GM11168 (cell line): Measurements from ENCODE around the gene MOGAT2.
"Not testable (repeated sequence)": the region's sequence is repeated elsewhere in the genome, so short reads cannot be mapped to it uniquely, and the experiment has no call there.

ENCODE experiments used
- in situ Hi-C: fragments of 300-500 bp; cut with MboI; formaldehyde crosslinking; loops from one replicate; pipeline ENCODE4 v1.12.0; 2022; ENCODE audit warnings: low sequenced_read_pairs; ENCODE audit not compliant: unreplicated experiment

MOGAT2 gene

DNA sequence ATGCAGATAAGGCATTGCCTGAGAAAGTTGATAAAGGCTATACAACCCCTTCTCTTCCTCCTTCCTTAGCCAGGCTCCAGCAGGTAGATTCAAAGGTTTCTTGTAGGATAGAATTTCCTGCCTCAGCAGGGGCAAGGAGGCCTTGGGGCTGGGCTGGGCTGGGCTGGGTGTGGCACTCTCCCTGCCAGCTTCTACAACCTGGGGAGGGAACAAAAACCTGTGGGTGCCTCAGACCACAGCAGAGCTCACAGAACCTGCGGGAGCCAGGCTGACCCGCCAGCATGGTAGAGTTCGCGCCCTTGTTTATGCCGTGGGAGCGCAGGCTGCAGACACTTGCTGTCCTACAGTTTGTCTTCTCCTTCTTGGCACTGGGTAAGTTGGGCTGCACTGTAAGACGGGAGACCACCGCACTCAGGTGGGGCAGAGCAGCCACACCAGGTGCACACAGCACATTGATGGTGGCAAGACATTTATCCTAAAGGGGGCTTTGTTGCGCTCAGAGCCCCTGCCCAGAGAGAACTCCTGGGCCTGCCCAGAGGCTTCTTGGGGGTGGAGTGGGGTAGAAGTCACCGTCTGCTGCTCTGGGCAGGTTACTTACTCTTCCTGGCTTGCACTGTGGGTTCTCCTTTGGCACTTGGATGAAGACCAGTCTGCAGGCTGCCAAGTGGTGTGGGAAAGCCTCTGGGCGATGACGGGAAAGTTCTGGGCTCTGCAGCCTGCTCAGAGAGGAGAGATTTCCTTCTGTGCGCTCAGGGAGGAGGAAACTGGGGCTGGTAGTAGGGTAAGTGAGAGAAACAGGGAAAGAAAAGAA lies at the start of gene MOGAT2:
MOGAT2 (plus strand) TSS at position 231 of the 811 bp plus-strand sequence; CDS start at position 282, 51 bp downstream.
- in situ Hi-C loops, result no loop called here

DNA sequence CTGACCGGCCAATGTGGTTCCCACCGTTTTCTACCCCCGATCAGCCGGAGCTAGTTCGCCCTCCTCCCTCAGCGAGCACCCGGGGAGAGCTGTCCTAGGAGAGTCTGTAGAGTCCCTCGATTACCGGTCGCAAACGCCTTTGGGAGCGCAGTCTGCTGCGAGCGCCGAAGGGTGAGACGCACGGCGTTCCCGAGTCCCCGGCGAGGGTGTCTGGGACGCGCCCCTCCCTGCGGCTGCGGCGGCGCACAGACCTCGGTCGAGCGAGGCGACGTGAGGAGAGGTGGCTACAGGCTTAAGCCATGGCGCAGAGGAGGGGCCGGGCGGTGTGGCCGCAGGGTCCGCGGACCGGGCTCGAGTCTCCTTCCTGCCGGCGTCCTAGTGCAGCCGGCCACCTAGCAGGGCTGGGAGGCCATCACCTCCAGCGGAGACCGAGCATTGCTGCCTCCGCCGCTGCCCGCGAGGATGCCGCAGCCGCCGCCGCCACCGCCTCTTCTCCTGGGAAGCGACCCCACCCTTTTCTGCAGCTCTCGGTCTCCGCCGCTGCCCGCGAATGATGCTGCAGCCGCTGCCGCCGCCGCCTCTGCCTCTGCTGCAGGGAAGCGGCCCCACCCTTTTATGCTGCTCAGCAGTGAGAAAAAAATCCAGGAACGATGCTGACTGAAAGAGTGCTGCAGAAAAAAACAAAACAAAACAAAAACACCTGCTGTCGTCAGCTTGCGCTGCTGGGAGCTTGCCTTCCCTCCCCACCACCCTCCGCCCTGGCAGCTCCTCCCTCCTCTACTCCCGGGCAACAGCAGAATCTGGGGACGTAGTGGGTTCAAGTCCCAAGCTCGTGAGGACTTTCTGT lies 49.0 kb upstream of the MOGAT2 start, which contains the start of gene MAP6:
MAP6 (minus strand) TSS at position 588 of the 847 bp plus-strand sequence. CDS start 669 bp downstream, outside the sequence.
- in situ Hi-C loops, result no loop called here

DNA sequence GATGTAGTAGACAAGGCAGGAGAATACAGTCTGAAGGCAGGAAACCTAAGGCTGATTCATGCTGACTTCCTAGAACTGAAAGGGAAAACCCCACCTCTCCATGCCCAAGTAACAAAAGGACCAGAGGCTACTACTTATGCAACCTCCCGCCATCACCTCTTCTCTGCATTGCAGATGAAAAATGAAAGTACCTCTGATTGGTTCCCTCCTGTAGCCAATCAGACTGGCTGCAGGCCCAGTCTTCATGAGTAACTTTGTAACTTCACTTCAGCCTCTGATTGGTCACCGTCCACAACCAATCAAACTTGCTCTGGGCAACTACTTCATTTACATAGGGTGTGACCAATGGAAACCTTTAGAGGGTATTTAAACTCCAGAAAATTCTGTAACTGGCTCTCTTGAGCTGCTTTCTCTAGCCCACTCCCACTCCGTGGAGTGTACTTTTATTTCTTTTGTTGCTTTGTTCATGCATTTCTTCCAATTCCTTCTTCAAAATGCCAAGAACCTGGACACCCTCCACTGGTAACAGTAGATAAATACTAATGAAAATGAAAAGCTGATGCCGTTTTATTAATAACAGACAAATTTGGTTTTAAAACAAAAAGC lies 43.6 kb upstream of the MOGAT2 start:
- in situ Hi-C loops, result no loop called here

DNA sequence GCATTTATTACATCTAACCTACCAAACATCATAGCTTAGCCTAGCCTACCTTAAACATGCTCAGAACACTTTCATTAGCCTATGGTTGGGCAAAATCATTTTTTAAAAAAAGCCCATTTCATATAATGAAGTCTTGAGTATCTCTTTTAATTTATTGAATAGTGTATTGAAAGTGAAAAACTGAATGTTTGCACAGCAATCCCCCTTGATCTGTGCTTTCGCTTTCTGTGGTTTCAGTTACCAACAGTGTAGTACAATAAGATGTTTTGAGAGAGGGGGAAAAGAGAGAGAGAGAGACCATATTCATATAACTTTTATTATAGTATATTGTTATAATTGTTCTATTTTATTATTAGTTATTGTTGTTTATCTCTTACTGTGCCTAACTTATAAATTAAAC lies 40.4 kb upstream of the MOGAT2 start:
- in situ Hi-C loops, result no loop called here

DNA sequence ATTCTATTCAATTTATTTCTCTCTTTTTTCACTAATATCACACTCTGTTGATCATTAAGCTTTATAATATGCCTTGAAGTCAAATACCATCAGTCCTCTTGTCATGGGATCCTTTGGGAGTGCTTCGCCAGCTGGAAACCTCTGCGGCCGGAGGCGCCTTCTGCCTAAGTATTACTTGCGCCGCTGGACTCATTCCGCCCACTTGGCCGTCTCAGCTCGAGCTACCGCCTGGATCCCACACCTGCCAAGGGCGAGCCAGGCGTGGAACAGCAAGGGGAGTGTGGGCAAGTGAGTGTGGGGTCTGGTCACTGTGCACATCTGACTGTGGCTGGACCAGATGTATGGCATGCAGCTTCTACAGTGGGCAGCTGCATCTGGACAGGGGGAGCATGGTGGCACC lies 39.7 kb upstream of the MOGAT2 start:
- in situ Hi-C loops, result no loop called here

DNA sequence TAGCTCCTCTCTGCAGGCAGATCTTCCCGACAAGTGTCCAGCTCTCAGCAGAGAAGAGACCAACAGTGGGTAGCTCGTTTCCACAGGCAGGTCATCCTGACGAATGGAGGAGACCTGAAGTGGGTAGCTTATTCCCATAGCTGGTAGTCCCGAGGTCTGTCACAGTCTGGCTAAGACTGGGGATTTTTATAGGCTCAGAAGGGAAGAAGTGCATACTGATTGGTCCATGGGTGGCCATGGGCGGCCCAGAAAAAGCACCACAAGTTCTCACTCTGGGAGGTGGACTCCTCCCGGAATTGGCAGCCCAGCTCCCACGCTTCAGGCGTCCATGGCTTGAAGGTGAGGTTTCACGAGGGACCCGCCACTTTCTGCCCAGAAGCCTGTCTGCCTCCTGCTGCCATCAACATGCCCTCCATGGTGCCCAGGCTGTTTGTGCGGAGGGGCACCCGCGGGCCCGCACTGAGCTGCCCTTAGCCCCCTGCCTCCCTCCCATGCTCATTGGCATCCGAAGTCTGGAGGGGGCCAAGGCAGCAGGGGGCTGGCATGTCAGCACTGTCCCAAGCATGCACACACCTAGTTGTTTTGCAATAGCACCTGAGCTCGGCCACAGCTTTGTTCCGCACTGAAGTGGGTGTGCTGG lies 38.9 kb upstream of the MOGAT2 start:
- in situ Hi-C loops, result no loop called here

- in situ Hi-C loops, result no loop called here
Measured at GRCh38 chr11:75679566-75679965, 38.1 kb upstream of the MOGAT2 start.

- in situ Hi-C loops, result not testable (repeated sequence)
Measured at GRCh38 chr11:75683856-75684255, 33.8 kb upstream of the MOGAT2 start.

GRCh38 chr11:75689863-75690609 lies 27.6 kb upstream of the MOGAT2 start:
- in situ Hi-C loops, result no loop called here

- in situ Hi-C loops, result no loop called here
Measured at GRCh38 chr11:75691804-75692203, 25.8 kb upstream of the MOGAT2 start.

DNA sequence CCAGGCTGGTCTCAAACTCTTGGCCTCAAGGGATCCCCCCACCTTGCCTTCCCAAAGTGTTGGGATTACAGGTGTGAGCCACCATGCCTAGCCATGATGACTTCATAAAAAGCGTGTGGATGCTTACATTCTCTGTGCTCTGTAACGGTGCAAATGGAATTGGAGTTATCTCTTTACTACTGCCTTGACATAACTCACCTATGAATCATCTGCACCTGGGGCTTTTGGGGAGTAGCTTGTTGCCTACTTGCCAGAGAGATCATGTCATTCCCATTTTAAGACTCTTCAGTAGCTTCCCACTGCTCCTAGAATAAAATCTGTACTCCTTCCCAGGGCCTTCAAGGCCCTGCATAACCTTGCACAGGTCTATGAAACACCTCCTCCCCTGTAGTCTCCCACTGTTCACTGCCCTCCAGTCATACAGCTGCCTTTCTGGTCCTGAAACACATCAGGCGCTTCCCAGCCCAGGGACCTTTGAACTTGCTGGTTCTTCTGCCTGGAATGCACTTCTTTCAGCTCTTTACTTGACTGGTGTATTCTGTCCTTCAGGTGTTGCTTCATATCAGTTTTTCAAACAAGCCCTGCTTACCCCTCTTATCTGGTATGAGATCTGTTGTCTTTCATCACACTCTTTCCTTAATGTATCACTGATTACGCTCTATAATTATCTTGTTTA lies 19.6 kb upstream of the MOGAT2 start:
- in situ Hi-C loops, result no loop called here

DNA sequence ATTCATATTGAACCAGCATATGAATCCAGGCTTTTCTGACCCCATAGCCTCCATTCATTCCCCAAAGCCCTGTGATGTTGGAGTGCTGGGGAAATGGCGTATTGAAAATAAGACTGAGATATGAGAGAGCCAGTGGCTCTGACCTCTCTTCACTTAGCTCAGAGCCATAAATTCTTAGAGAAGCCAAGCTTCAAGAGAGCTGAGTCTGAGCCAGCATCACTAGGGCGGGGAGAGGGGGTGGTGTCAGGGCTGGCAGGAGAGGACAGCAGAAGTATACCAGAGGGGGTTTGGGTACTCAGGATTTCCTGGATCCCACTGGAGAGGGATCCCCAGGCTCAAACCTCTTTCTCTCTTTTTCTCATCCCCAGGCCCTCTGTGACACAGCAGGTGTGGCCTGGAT lies 16.7 kb upstream of the MOGAT2 start:
- in situ Hi-C loops, result no loop called here

GRCh38 chr11:75703695-75704237 lies 13.9 kb upstream of the MOGAT2 start:
- in situ Hi-C loops, result no loop called here

- in situ Hi-C loops, result no loop called here
Measured at GRCh38 chr11:75705541-75705940, 12.1 kb upstream of the MOGAT2 start.

- in situ Hi-C loops, result no loop called here
Measured at GRCh38 chr11:75706260-75706729, 11.3 kb upstream of the MOGAT2 start.

DNA sequence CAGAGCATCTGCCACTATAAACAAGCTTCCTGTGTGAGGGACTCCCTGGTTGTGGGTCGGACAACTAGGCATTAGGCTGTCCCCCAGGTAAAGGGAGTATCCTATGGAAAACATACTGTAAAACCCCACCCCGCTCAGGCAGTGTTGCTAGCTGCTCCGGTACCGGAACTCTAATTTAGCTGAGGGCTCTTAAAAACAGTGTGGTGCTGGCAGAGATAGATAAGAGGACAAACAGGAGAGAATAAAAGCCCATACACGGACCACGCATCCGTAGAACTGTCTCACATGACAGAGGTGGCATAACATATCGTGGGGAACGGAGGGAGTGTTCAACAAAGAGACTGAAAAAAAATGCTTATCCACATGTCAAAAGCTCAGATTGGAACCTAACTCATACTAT lies 3.4 kb upstream of the MOGAT2 start:
- in situ Hi-C loops, result no loop called here

DNA sequence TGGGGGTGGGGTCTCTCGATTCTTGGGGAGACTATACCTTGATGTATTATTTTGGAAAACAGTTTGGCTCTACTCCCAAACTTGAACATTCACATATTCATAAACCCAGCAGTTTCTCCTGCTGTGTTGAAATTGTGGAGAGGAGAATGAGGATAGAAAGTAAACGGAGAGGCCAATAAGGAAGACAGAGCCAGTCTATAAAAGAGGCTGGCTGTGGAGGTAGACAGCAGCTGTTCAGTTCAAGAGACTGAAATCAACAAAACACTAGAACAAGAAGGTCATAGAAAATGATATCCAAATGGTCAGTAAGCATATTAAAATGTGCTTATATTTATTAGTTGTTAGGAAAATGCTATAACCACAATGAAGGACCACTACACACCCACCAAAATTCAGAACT lies 1.9 kb upstream of the MOGAT2 start:
- in situ Hi-C loops, result no loop called here

DNA sequence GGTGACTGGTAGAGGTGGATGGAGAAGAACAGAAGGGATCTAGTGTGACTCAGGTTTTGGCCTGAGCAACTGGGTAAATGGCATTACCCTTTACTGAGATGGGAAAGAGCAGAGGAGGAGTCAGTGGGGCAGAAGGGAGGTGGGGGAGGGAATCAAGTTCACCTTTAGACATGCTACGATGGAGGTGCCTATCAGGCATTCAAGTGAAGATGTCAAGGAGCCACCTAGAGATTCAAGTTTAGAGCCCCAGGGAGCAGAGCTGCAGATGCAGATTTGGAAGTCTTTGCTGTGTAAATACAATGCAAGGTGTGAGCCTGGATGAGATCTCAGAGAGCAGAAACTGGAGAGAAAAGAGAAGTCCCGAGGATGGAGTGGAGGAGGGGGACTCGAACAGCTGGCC lies 979 bp upstream of the MOGAT2 start:
- in situ Hi-C loops, result no loop called here
